Measurements from ENCODE around the gene PODXL2. TPM values are rescaled to one million over a fixed set of nuclear protein-coding genes. Genes with fewer than 3 reads are reported as not detected.

PODXL2 gene
- total and polyA plus RNA-seq, 2 of the 8 experiments (the other 6 are each of a cell fraction or from before 2014, with no cell fraction given): 27.6 to 31.6 TPM

- peaks cover 12% of the 10 kb centered on the region for H3K79me1 ChIP-seq (ENCODE audit: low read depth, low read length)
- H3K27me3 ChIP-seq (replicated peaks in 1 of 4; ENCODE audit: control insufficient read depth in 3 of 4, extremely low read depth in 1 of 4, insufficient read depth in 3 of 4, low read length in 3 of 4): peaks cover 0 to 6% (median 1%) of the 10 kb centered on the region in 4 experiments; a peak in 1 of 7 replicates
- no peak overlapping the region for H2BK120ac ChIP-seq (replicated peaks; ENCODE audit: low read depth, low read length)
- H3K56ac ChIP-seq (replicated peaks; ENCODE audit: insufficient read length, low read depth, low read length): no peak overlapping the region
- no peak overlapping the region for H3K9ac ChIP-seq (replicated peaks in 1 of 4; ENCODE audit: extremely low read depth in 1 of 4, low read depth in 3 of 4, low read length in 3 of 4)
- no peak overlapping the region for H2BK15ac ChIP-seq (ENCODE audit: low read length)
- H3K4me2 ChIP-seq (ENCODE audit: insufficient read depth in 1 of 2, low read depth in 2 of 2, low read length in 2 of 2): no peak overlapping the region
- H3K23ac ChIP-seq (ENCODE audit: insufficient read length): no peak overlapping the region
- H4K8ac ChIP-seq (ENCODE audit: extremely low read depth, insufficient read depth, low read length): no peak overlapping the region
- H3K23me2 ChIP-seq (ENCODE audit: low read depth, low read length): peaks cover 16% of the 10 kb centered on the region; the same call in 1 of the 2 replicates
- no peak overlapping the region for H3K4me3 ChIP-seq (ENCODE audit: extremely low read depth in 1 of 4, insufficient read depth in 2 of 4, low read depth in 3 of 4, low read length in 4 of 4)
- no peak for DNase-seq (ENCODE audit: low read depth in 1 of 2, low spot score in 2 of 2)
- TF ChIP-seq HDAC6 (IDR thresholded peaks at IDR 0.05; ENCODE audit: low read depth, low read length): no peak
- TF ChIP-seq HDAC2 (IDR thresholded peaks at IDR 0.05; ENCODE audit: borderline replicate concordance in 1 of 2, low read depth in 2 of 2, low read length in 2 of 2): no peak
- no peak for TF ChIP-seq EGR1 (IDR thresholded peaks at IDR 0.05; ENCODE audit: borderline replicate concordance, low read depth, low read length)
- TF ChIP-seq BCL11A (IDR thresholded peaks at IDR 0.05; ENCODE audit: low read depth in 2 of 2, low read length in 2 of 2): no peak
- TF ChIP-seq SP1 (IDR thresholded peaks at IDR 0.05; ENCODE audit: low read depth, low read length): no peak
- TF ChIP-seq TAF7 (optimal IDR thresholded peaks at IDR 0.05; ENCODE audit: borderline replicate concordance, low read depth, low read length): no peak
- H4K20me1 ChIP-seq (replicated peaks in 1 of 2; ENCODE audit: control insufficient read depth in 1 of 2, insufficient read depth in 2 of 2, low read length in 2 of 2): peaks cover 5 to 10% of the 10 kb centered on the region in 2 experiments
- no peak overlapping the region for H4K91ac ChIP-seq (replicated peaks; ENCODE audit: insufficient read length, low read length)
- H3K14ac ChIP-seq (ENCODE audit: insufficient read length): no peak overlapping the region
- no peak overlapping the region for H2AK5ac ChIP-seq (ENCODE audit: low read depth, low read length)
- ChIA-PET POLR2A (ENCODE audit: partially characterized antibody) (interaction anchor here (1.0 to 2.5 kb wide), 3 partner anchors 10 to 28 kb away, joined by 3 to 10 read pairs (median 4); no protein-coding TSS in a partner anchor), CTCF (ENCODE audit: partially characterized antibody) (interaction anchor here (1.4 kb wide), 1 partner anchor 18 kb away, joined by 5 read pairs; no protein-coding TSS in a partner anchor)
- 92% methylated on average over 5 of the region's 5 CpGs; no CpG with 5 or more reads in 1 of the 2 experiments for WGBS, 2 experiments (ENCODE audit: extremely low coverage in 1 of 2, insufficient coverage in 1 of 2, insufficient read length in 1 of 2, insufficient replicate concordance in 2 of 2, low coverage in 1 of 2, low lambda C conversion rate in 2 of 2, missing lambda C conversion rate in 1 of 2)
- no peak overlapping the region for H3K27ac ChIP-seq (ENCODE audit: low read depth, low read length)
- H2BK5ac ChIP-seq (ENCODE audit: low read depth, low read length): no peak overlapping the region
- FAIRE-seq: no peak
- H3K4me1 ChIP-seq (replicated peaks in 1 of 4; ENCODE audit: control insufficient read depth in 3 of 4, insufficient read depth in 4 of 4, low read length in 3 of 4): peaks cover 10 to 19% (median 14%) of the 10 kb centered on the region in 4 experiments
- H3K79me2 ChIP-seq (ENCODE audit: control insufficient read depth in 1 of 2, insufficient read depth in 2 of 2, low read length in 2 of 2): peaks cover 0 to 12% of the 10 kb centered on the region in 2 experiments; a peak in 1 of 4 replicates
- no peaks in the 10 kb centered on the region for H3K9me3 ChIP-seq (ENCODE audit: insufficient read depth in 2 of 2, low read depth in 1 of 2, low read length in 1 of 2)
- H3K36me3 ChIP-seq (ENCODE audit: control insufficient read depth in 2 of 4, insufficient read depth in 4 of 4, low read length in 3 of 4): no peaks in the 10 kb centered on the region; a peak in 1 of 8 replicates
- no peak overlapping the region for H2AFZ ChIP-seq (ENCODE audit: low read length)
- no peak overlapping the region for H2BK20ac ChIP-seq (ENCODE audit: low read length)
- H3K4ac ChIP-seq (replicated peaks; ENCODE audit: insufficient read length, low read depth, low read length): no peak overlapping the region
- no peak overlapping the region for H4K5ac ChIP-seq (ENCODE audit: insufficient read length, low read depth, low read length)
- no peak overlapping the region for H2BK12ac ChIP-seq (ENCODE audit: low read depth, low read length)
- no peak overlapping the region for H3K18ac ChIP-seq (ENCODE audit: extremely low read depth, low read length)
These were observed 35.8 kb upstream of the PODXL2 start for GRCh38 chr3:127593178-127593577.

Data from H1 (cell line).